SK-N-SH (cell line): ENCODE results near the gene CEP295NL. TPM values are rescaled to one million over a fixed set of nuclear protein-coding genes. Genes with fewer than 3 reads are reported as not detected.
A peak's percentile ranks its signal among the peaks of the same experiment; 100 is the strongest.

Source experiments
- CTCF ChIA-PET: fragments of 300-600, 350-600 bp; formaldehyde crosslinking; extraction: SDS; loops from one replicate; lab custom pipeline; 2021; lab: Yijun Ruan, JAX
- POLR2A ChIA-PET: fragments of 350-600 bp; sonication (Branson Sonifier 250); formaldehyde crosslinking; extraction: SDS; loops from one replicate; lab custom pipeline; 2020; ENCODE audit warnings: antibody characterized with exemption, inconsistent platforms; lab: Yijun Ruan, JAX
- DNase-seq: peaks from one replicate; pipeline ENCODE4 v3.0.0; 2012
- H2AFZ ChIP-seq: fragments of 200-600 bp; sonication (generic); 2 replicates; pipeline ENCODE4 v1.8.1; 2016; ENCODE audit warnings: antibody characterized with exemption, mild to moderate bottlenecking, low read depth
- H3F3A ChIP-seq: fragments of 200-600 bp; sonication (generic); replicated peaks from 2 replicates; pipeline ENCODE3; 2016; ENCODE audit warnings: antibody characterized with exemption, mild to moderate bottlenecking; ENCODE audit not compliant: insufficient read depth
- H3K27ac ChIP-seq, 2 experiments: fragments of 200-500 bp in 1 of 2; fragments of 200-600 bp in 1 of 2; sonication (Bioruptor generic) in 1 of 2; sonication (generic), shearing (Covaris generic) in 1 of 2; 2 replicates each; pipeline versions ENCODE4 v1.5.1 to v1.6.1; 2014 to 2016; ENCODE audit warnings: low read depth in 2 of 2, inconsistent platforms in 1 of 2, low read length in 1 of 2, mild to moderate bottlenecking in 1 of 2, mixed read lengths in 1 of 2
- H3K27me3 ChIP-seq: fragments of 200-600 bp; sonication (generic), shearing (Covaris generic); 2 replicates; pipeline ENCODE4 v1.6.1; 2016; ENCODE audit warnings: mixed run types; ENCODE audit not compliant: insufficient read depth
- H3K36me3 ChIP-seq, 2 experiments: fragments of 200-500 bp in 1 of 2; fragments of 200-600 bp in 1 of 2; sonication (Bioruptor generic) in 1 of 2; sonication (generic) in 1 of 2; replicated peaks in 1 of 2; 2 replicates each; pipeline versions ENCODE3 to v1.5.1; 2014 to 2016; ENCODE audit warnings: low read length in 1 of 2, mild to moderate bottlenecking in 1 of 2; ENCODE audit not compliant: insufficient read depth in 2 of 2, control insufficient read depth in 1 of 2
- H3K4me1 ChIP-seq, 2 experiments: fragments of 200-500 bp in 1 of 2; fragments of 200-600 bp in 1 of 2; sonication (Bioruptor generic) in 1 of 2; sonication (generic), shearing (Covaris generic) in 1 of 2; 2 replicates each; pipeline versions ENCODE4 v1.5.1 to v1.6.1; 2014 to 2016; ENCODE audit warnings: low read depth in 1 of 2, low read length in 1 of 2, mixed run types in 1 of 2; ENCODE audit not compliant: insufficient read depth in 2 of 2, control insufficient read depth in 1 of 2
- H3K4me2 ChIP-seq: fragments of 200-600 bp; sonication (generic), shearing (Covaris generic); 2 replicates; pipeline ENCODE4 v1.6.1; 2017; ENCODE audit warnings: mixed run types
- H3K4me3 ChIP-seq, 2 experiments: fragments of 200-500 bp in 1 of 2; fragments of 200-600 bp in 1 of 2; sonication (Bioruptor generic) in 1 of 2; sonication (generic), shearing (Covaris generic) in 1 of 2; 2 replicates each; pipeline versions ENCODE4 v1.5.1 to v1.8.1; 2014 to 2016; ENCODE audit warnings: low read depth in 2 of 2, inconsistent platforms in 1 of 2, low read length in 1 of 2, mild to moderate bottlenecking in 1 of 2, mixed read lengths in 1 of 2, moderate library complexity in 1 of 2
- H3K79me2 ChIP-seq: fragments of 200-600 bp; sonication (generic); 2 replicates; pipeline ENCODE4 v1.8.1; 2017; ENCODE audit warnings: mild to moderate bottlenecking; ENCODE audit not compliant: insufficient read depth
- H3K9ac ChIP-seq: fragments of 200-600 bp; sonication (generic); 2 replicates; pipeline ENCODE4 v1.6.1; 2017; ENCODE audit warnings: mixed run types
- H3K9me2 ChIP-seq: fragments of 200-600 bp; sonication (generic); 2 replicates; pipeline ENCODE4 v1.6.1; 2017; ENCODE audit warnings: mixed run types
- H3K9me3 ChIP-seq: fragments of 200-600 bp; sonication (generic); 2 replicates; pipeline ENCODE4 v1.6.1; 2017; ENCODE audit warnings: mixed run types, mild to moderate bottlenecking, moderate library complexity
- H4K20me1 ChIP-seq: fragments of 200-600 bp; sonication (generic); 2 replicates; pipeline ENCODE4 v1.6.1; 2017; ENCODE audit warnings: mild to moderate bottlenecking, mixed run types; ENCODE audit not compliant: insufficient read depth
- CHD2 ChIP-seq: fragments of 150-350 bp; IDR thresholded peaks from 2 replicates; pipeline ENCODE4 v1.6.1; 2018; ENCODE audit warnings: low read length; ENCODE audit not compliant: partially characterized antibody
- ELF1 ChIP-seq: IDR thresholded peaks from 2 replicates; pipeline ENCODE4 v1.4.0; 2012
- EP300 ChIP-seq, 2 experiments: IDR thresholded peaks; 2 replicates each; pipeline versions ENCODE4 v1.4.0 to v1.6.1; 2012; ENCODE audit warnings: borderline replicate concordance in 1 of 2, low read depth in 1 of 2, low read length in 1 of 2
- EZH2phosphoT487 ChIP-seq: fragments of 200-600 bp; sonication (generic); IDR thresholded peaks from 2 replicates; pipeline ENCODE4 v1.6.1; 2017; ENCODE audit warnings: low read depth, mixed run types, mild to moderate bottlenecking, antibody characterized with exemption, moderate library complexity, borderline replicate concordance
- FOXJ3 ChIP-seq: sonication (generic); formaldehyde crosslinking; IDR thresholded peaks from 2 replicates; pipeline ENCODE4 v1.5.1; 2020; ENCODE audit warnings: mild to moderate bottlenecking, missing genetic modification reagents
- FOXM1 ChIP-seq: IDR thresholded peaks from 2 replicates; pipeline ENCODE4 v1.4.0; 2012; ENCODE audit warnings: low read depth, mild to moderate bottlenecking
- IRF3 ChIP-seq: fragments of 150-350 bp; IDR thresholded peaks from 2 replicates; pipeline ENCODE4 v1.6.1; 2016; ENCODE audit warnings: mild to moderate bottlenecking, low read depth, low read length
- NFIC ChIP-seq: IDR thresholded peaks from 2 replicates; pipeline ENCODE4 v1.4.0; 2012; ENCODE audit warnings: borderline replicate concordance
- NRF1 ChIP-seq: IDR thresholded peaks from 2 replicates; pipeline ENCODE4 v1.6.1; 2012; ENCODE audit warnings: low read depth, mild to moderate bottlenecking, low read length
- PBX3 ChIP-seq: IDR thresholded peaks from 2 replicates; pipeline ENCODE4; 2012
- POLR2AphosphoS5 ChIP-seq: IDR thresholded peaks from 2 replicates; pipeline ENCODE4 v1.6.1; 2012; ENCODE audit warnings: low read depth, low read length
- RAD21 ChIP-seq: IDR thresholded peaks from 2 replicates; pipeline ENCODE4 v1.6.1; 2012; ENCODE audit warnings: mild to moderate bottlenecking, low read length
- RCOR1 ChIP-seq: fragments of 150-350 bp; IDR thresholded peaks from 2 replicates; pipeline ENCODE4 v1.6.1; 2017; ENCODE audit warnings: antibody characterized with exemption, low read length
- REST ChIP-seq: IDR thresholded peaks from 2 replicates; pipeline ENCODE4 v1.6.1; 2012; ENCODE audit warnings: mild to moderate bottlenecking, low read depth, low read length, moderate library complexity
- SIN3A ChIP-seq: IDR thresholded peaks from 2 replicates; pipeline ENCODE4 v1.6.1; 2012; ENCODE audit warnings: low read depth, mild to moderate bottlenecking, low read length, moderate library complexity, borderline replicate concordance
- SMC3 ChIP-seq: IDR thresholded peaks from 2 replicates; pipeline ENCODE4 v1.6.1; 2012; ENCODE audit warnings: low read depth, low read length, improper control_type of control experiment
- TAF1 ChIP-seq: IDR thresholded peaks from 2 replicates; pipeline ENCODE4 v1.6.1; 2012; ENCODE audit warnings: low read depth, mild to moderate bottlenecking, low read length, moderate library complexity, borderline replicate concordance
- TEAD4 ChIP-seq: IDR thresholded peaks from 2 replicates; pipeline ENCODE4 v1.4.0; 2012; ENCODE audit warnings: mild to moderate bottlenecking, borderline replicate concordance; ENCODE audit not compliant: insufficient read depth
- YY1 ChIP-seq: IDR thresholded peaks from 2 replicates; pipeline ENCODE4 v1.4.0; 2012; ENCODE audit warnings: low read depth, mild to moderate bottlenecking
- WGBS: methylation state at CpG from one replicate; pipeline ENCODE4 v1.1.6; 2017; ENCODE audit warnings: low lambda C conversion rate; 5-methylcytosine and 5-hydroxymethylcytosine counted together
- polyA plus RNA-seq, 3 experiments: library from polyadenylated mRNA; depleted of rRNA; stranded (reverse); fragments of >200 nt; gene quantifications; 2 replicates each; pipeline ENCODE4 v1.2.3, GENCODE V29; 2012

Gene CEP295NL
- polyA plus RNA-seq, 1 of the 3 experiments (the other 2 are of a cell fraction) = 0.35 TPM

- Histone ChIP-seq H3K27me3 (no peaks in the 10 kb centered on the region), H3K27ac (peak overlapping the region in 1 of 2 experiments; percentile 5; a peak in 1 of 4 replicates), H3K79me2 (peaks cover 100% of the 10 kb centered on the region), H4K20me1 (peaks cover 98% of the 10 kb centered on the region), H2AFZ (no peak overlapping the region), H3K4me2 (no peak overlapping the region), H3K4me1 (peaks cover 0 to 28% of the 10 kb centered on the region in 2 experiments; a peak in 1 of 4 replicates), H3F3A (peaks cover 18% of the 10 kb centered on the region), H3K36me3 (peaks cover 0 to 12% of the 10 kb centered on the region in 2 experiments), H3K9ac (no peak overlapping the region), H3K9me2 (no peaks in the 10 kb centered on the region), H3K4me3 (no peak overlapping the region), H3K9me3 (no peaks in the 10 kb centered on the region)
- WGBS = 88% methylated on average over 11 of the region's 11 CpGs
- DNase-seq = no peak
- TF ChIP-seq POLR2AphosphoS5 (no peak), TEAD4 (no peak), ELF1 (no peak), TAF1 (no peak), CHD2 (no peak), NRF1 (no peak), NFIC (no peak), EP300 (IDR thresholded peaks at IDR 0.05; ENCODE audit: borderline replicate concordance in 1 of 2, low read depth in 1 of 2, low read length in 1 of 2) (no peak), FOXJ3 (CRISPR knock-in tag) (no peak), EZH2phosphoT487 (no peak), IRF3 (no peak), RAD21 (no peak)
- CTCF ChIA-PET = interaction anchor here (0.7 to 3.2 kb wide), 6 partner anchors 17 to 660 kb away, joined by 3 to 14 read pairs (median 4); no protein-coding TSS in a partner anchor
- POLR2A ChIA-PET = interaction anchor here (1.3 kb wide), 1 partner anchor 10 kb away, joined by 4 read pairs; no protein-coding TSS in a partner anchor
Measured at GRCh38 chr17:78910497-78911284, 7.7 kb upstream of the CEP295NL start.

- CTCF ChIA-PET = interaction anchor here (0.7 to 2.0 kb wide), 6 partner anchors 8 to 65 kb away, joined by 3 to 7 read pairs (median 4); no protein-coding TSS in a partner anchor
- Histone ChIP-seq H3K79me2 (peaks cover 100% of the 10 kb centered on the region), H3K27me3 (no peaks in the 10 kb centered on the region), H3K9ac (no peak overlapping the region), H3K4me2 (no peak overlapping the region), H3K4me3 (no peak overlapping the region), H2AFZ (no peak overlapping the region), H3K4me1 (peaks cover 0 to 25% of the 10 kb centered on the region in 2 experiments; a peak in 1 of 4 replicates), H4K20me1 (peaks cover 100% of the 10 kb centered on the region), H3K36me3 (peaks cover 0 to 22% of the 10 kb centered on the region in 2 experiments), H3K9me3 (no peaks in the 10 kb centered on the region), H3K27ac (peak overlapping the region in 1 of 2 experiments; percentile 29; a peak in 2 of 4 replicates), H3F3A (peaks cover 9% of the 10 kb centered on the region), H3K9me2 (no peaks in the 10 kb centered on the region)
- 47% methylated on average over 4 of the region's 4 CpGs for WGBS
- DNase-seq = no peak
- POLR2A ChIA-PET = no interaction called here
- TF ChIP-seq SIN3A (no peak), RAD21 (no peak), EP300 (IDR thresholded peaks at IDR 0.05; ENCODE audit: borderline replicate concordance in 1 of 2, low read depth in 1 of 2, low read length in 1 of 2) (no peak), PBX3 (no peak), POLR2AphosphoS5 (no peak), FOXM1 (no peak), YY1 (no peak), RCOR1 (no peak), SMC3 (no peak), REST (no peak)
Measured at GRCh38 chr17:78908426-78908825, 5.4 kb upstream of the CEP295NL start.
